Gastrocnemius medialis (tissue), 4 donors: ENCODE data around the gene ALPL.

Experiments used
- CTCF ChIP-seq, 5 experiments: fragments of 450-650 bp in 3 of 5; fragments of 200-600 bp in 2 of 5; sonication (generic) in 2 of 5; IDR thresholded peaks in 4 of 5; conservative IDR thresholded peaks in 1 of 5; 1 replicate in 4 of 5; 2 replicates in 1 of 5; pipeline ENCODE4 v1.5.1; 2016 to 2019; ENCODE audit warnings: antibody characterized with exemption in 5 of 5, mild to moderate bottlenecking in 3 of 5, moderate library complexity in 3 of 5
- POLR2A ChIP-seq, 2 donors: fragments of 450-650 bp; IDR thresholded peaks; one replicate each; pipeline ENCODE4 v1.6.1; 2017; ENCODE audit warnings: antibody characterized with exemption in 2 of 2, mild to moderate bottlenecking in 2 of 2, moderate library complexity in 2 of 2

- TF ChIP-seq CTCF (IDR thresholded peaks at IDR 0.05 in 4 of 5, conservative IDR thresholded peaks at IDR 0.05 in 1 of 5), result no peak
- no peak for TF ChIP-seq POLR2A (IDR thresholded peaks at IDR 0.05)
Measured at GRCh38 chr1:21499283-21499950, 9.8 kb upstream of the ALPL start.
